Activated naive CD4-positive, alpha-beta T cell (primary cell): Measurements from ENCODE around the gene MEGF10.

Source experiments
- DNase-seq, 4 experiments: peaks; one replicate each; lab custom pipeline; 2025; lab: John Stamatoyannopoulos, UW

MEGF10 gene

DNA sequence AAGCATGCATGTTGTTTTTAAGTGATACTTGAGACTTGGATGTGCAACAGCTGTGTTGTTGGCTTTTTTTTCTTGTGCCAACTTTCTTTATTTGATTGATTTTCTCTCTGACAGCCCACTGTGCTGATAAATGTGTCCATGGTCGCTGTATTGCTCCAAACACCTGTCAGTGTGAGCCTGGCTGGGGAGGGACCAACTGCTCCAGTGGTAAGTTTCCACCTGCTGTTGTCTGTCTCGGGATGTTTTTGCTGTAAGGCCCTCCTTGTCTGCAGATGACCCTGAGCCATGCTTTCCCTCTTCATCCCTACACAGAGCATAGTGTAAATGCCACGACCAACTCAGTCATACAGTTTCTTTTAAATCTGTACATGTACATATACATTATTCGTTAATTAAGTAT, 79.2 kb downstream of the MEGF10 start:
- DNase-seq: no peak

DNA sequence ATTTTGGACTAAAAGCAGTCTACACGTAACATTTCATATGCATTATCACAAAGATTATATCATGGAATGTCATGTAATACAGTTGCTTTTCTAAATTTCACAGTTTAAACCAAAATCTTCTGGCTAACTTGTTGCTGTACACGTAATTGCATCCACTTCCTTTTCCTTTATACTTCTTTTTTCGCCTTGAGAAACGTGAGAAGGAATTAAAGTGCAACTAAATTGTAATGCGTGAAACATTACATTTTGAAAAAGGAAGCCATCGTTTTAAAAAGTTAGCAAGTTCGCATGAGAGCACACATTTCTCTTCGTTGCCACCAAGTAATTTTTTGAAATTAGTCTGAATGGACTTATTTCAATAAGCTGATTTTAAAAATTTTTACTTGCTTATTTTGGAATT, 80.0 kb downstream of the MEGF10 start:
- DNase-seq: no peak

DNA sequence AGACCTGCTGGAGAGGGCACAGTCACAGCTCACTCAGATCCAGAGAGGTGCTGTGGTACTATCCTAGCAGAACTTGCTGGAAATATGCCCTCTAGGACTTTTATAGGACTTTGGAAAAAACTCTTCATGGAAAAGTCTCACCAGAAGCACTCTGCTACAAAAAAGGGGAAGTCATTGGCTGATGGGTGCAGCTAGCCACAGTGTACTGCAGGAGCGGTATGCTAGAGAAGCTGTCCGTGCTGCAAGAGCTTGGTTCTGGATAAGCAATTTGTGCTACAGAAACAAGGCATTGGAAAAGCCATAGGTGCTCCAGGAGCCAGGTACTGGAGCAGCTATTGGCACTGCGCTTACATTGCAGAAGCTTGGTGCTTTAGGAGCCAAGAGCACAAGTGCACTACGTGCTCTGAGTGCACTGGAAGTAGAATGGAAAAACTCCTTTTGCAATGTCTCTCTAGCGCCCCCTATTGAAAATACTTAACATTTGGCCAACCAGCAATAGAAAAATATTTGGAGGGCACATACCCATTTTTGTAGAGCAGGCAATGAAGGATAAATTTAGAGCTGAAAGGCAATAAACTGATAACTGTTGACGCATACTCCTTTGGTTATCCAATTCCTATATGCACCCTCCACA, 83.4 kb downstream of the MEGF10 start:
- no peak for DNase-seq

DNA sequence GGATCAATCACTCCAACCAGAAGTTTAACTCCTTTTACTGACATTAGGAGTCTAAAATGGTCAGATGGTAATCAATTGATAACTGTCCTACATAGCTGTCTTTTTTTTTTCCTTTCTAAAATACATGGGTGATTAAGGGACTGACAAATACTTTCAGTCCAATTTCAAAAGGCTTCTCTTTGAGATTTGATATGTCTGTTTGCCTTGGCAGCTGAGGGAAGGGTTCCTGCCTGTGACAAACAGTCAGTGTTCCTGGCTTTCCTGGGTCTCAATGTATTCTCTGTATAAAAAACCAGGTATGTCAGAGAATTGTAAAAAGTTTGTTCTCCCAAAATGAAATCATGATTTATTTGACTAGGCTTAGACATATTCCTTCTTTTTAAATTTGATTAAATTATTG, 84.5 kb downstream of the MEGF10 start:
- no peak for DNase-seq

DNA sequence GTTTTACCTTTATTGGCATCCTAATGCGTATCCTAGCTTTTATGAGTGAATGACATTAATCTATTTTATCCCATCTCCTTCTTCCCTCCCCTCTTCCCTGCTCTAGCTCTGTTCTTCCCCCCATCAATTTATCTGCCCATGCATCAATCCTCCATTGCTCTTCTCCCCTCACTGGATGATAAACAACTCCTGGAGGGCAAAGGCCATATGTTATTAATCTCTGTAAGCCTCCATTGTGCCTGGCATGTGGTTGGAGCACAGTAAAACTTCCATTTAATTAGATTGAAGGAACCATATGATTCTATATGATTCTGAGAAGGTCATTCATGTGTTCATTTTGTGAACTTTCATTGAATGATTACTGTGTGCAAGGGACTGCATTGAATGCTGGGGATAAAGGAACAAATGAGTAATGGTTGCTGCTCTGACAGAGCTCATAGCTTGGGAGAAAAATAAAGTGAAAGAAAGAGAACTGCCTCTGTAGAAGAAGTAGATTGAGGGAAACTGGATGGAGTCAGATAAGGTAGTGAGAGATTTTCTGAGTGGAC, 85.0 kb downstream of the MEGF10 start:
- no peak for DNase-seq

DNA sequence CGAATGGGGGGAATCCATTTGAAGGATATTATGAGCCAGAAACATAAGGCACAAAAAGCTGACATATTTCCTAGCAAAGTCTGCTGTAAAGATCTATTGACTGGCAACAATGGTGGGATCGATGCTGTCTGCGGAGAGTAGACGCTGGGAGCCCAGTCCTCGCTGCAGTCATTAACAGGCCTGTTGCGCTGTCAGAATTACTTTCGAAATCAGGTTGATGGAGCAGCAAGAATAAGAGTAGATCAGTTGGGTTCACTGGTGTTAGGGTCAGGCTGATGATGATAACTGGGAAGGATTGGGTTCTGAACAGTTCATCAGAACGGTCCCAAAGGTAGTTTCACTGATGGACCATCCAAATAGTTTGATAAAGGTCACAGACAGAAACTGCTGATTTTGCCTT, 87.1 kb downstream of the MEGF10 start:
- no peak for DNase-seq

DNA sequence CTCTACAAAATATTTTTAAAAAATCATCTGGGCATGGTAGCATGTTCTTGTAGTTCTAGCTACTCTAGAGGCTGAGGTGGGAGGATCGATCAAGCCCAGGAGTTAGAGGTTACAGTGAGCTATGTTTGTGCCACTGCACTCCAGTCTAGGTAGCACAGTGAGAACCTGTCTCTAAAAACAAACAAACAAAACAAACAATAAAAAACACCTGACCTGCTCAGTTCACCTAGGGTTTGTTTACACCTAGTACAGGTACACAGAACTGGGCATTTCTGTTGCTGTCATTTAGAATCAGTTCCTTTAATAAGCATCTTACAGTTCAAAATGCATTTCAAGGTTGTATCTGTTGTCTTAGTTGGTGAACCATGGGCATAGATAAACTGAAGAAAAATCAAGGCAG, 95.3 kb downstream of the MEGF10 start:
- no peak for DNase-seq

DNA sequence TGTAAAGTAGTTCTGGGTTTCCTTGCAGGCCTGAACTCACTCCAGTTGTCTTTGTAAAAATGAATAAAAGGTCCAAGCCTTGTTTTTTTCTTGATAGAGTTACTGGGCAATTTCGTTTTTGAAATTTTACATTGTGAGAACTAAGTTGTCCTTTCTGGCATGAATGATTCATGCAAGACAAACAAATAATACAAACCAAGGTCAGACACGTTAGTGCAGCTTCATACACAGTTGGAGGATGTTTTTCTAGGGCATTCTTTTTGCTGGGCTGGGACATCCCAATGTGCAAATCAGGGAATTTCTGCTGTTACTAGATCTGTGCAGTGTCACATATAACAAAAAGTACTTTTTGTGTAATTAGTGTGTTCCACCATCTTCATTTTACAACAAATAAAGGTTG, 96.0 kb downstream of the MEGF10 start:
- no peak for DNase-seq

DNA sequence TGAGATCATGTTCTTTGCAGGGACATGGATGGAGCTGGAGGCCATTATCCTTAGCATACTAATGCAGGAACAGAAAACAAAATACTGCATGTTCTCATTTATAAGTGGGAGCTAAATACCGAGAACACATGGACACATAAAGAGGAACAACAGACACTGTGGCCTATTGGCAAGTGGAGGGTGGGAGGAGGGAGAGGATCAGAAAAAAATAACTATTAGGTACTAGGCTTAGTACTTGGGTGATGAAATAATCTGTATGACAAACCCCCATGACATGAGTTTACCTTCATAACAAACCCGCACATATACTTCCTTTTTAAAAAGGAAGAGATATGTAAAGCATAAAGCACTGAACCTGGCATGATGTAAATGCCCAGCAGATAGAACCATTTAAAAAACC, 99.0 kb downstream of the MEGF10 start:
- no peak for DNase-seq

DNA sequence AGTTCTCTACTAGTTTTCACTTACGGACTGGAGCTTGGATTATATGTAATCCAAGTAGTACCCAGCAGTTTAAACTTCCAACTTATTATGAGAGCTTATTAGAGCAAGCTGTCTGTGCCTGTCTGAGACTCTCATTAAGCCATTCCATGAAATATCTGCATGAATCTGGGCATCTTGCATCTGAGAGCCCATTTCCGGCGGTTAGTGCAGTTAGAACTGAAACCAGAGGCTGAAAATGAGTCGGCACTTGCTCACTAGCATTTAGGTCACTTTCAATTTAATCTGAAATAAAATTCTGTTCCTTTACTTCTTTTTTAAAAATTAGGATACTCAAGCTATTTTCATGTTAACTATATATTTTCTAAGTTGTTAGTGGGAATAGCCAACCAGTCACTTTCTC, 102.2 kb downstream of the MEGF10 start:
- DNase-seq: no peak

DNA sequence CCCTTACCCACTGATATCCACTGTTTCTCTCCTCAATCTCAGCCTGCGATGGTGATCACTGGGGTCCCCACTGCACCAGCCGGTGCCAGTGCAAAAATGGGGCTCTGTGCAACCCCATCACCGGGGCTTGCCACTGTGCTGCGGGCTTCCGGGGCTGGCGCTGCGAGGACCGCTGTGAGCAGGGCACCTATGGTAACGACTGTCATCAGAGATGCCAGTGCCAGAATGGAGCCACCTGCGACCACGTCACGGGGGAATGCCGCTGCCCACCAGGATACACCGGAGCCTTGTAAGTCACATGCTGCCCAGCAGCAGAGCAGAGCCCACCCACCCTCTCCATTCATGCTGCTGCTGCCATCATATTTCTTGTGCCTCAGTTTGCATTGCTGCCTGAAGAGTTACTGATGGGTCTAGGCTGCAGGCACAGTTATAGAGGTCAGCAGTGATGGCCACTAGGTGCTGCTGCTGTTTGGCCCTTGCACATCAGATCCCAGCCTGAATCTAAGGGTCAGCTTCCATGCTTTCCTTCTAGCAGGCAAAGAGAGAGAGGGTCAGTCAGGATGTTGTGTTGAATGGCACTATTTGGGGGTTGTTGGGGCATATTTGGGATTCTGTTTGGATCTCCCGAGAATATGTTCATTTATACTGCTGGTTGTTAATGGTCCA, 106.0 kb downstream of the MEGF10 start:
- DNase-seq: no peak

DNA sequence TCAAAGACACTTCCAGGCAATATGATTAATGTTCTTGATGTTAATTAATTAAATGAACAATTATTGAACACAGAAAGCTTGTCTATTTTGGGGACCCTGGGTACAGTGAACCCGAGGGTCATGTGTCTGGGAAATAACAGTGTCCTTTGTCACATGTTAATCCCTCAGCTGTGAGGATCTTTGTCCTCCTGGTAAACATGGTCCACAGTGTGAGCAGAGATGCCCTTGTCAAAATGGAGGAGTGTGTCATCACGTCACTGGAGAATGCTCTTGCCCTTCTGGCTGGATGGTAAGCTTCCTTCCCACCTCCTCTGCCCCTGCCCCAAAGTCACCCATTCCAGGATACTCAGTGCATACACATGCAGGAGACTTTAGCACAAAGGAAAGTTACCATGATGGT, 107.9 kb downstream of the MEGF10 start:
- no peak for DNase-seq

DNA sequence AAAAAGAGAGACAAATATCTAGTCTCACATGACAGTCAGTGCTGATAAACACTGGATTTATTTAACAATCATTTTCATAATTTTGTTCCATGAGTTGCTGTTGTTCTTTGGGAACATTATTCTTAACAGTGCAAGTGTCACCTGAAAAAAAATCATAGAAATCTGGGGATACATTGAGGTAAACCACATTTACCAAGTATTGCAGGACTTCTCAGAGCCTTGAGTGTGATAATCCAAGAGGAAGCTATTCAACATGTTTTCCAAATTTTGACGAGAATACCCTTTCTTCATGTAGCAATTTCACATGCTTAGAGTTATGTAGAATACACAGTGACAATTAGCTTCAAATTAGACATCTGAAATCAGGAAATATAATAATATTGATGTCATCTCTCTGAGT, 108.5 kb downstream of the MEGF10 start:
- no peak for DNase-seq

DNA sequence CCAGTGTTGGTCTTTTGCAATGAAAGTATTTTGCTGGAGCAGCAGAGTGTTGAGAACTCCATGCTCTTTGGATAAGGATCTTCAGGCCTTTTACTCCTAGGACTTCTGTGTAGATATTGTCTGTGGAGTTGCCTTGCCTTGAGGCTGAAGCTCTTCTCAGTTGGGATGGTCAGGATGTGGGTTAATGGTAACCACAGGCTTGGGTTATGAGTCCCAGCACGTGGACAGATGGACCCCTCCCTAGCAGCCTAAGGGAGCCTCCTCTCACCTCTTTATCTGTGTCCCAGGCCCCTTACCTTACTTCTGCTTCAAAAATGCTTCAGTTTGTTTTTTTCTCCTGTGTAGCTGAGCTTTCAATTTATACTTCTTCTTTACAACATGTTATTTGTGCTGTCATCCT, 109.9 kb downstream of the MEGF10 start:
- DNase-seq: no peak

DNA sequence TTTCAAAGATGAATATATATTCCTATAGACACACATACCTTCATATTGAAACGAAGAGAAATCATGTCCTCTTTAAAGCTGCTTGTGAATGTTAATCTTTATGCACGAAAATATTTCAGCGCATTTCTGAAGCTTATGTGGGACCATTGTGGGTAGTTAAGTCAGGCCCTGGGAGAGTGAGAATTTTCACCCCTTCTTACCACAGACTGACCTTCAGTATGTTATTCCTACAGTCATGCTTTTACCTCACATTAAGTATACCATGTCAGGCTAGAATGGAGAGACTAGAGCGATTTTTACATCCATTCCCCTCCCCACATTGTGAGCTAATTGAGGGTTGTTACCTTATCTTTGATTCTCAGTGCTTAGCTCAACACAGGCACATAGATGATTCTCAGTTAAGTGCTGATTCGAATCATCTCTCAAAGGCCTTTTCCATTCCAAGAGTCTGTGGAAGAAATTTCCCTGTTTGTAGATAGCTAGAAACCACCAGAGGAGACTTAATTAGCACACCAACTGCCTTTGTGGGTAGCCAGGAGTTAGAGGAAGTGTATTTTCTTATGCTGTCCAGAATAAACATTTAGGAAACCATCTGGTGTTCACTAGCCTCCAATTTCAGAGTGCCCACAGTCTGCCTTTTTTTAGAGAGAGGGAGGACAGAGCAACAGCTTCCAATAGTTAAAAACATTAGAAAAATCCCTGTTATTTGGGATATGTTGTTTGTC, 110.5 kb downstream of the MEGF10 start:
- DNase-seq: no peak

DNA sequence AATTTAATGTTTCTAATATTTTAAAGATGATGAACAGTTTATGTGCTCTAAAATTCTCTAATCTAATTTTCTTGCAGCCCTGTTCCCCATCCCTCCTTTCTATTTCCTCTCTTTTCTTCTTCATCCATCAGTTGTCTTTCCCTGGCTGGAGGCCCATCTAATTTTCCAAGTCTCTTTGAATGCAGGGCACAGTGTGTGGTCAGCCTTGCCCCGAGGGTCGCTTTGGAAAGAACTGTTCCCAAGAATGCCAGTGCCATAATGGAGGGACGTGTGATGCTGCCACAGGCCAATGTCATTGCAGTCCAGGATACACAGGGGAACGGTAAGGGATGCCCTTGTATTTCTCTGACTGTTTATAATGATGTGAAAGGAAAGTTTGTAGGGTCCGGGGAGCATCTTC, 111.8 kb downstream of the MEGF10 start:
- no peak for DNase-seq

DNA sequence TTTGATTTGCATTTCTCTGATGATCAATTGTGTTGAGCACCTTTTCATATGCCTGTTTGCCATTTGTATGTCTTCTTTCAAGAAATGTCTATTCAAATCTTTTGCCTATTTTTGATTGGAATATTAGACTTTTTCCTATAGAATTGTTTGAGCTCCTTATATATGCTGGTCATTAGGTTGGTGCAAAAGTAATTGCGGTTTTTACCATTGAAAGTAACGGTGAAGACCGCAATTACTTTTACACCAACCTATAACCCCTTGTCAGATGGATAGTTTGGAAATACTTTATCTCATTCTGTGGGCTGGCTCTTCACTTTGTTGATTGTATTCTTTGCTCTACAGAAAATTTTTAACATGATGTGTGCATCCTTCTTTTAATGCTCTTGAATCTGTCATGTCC, 113.6 kb downstream of the MEGF10 start:
- DNase-seq: no peak

DNA sequence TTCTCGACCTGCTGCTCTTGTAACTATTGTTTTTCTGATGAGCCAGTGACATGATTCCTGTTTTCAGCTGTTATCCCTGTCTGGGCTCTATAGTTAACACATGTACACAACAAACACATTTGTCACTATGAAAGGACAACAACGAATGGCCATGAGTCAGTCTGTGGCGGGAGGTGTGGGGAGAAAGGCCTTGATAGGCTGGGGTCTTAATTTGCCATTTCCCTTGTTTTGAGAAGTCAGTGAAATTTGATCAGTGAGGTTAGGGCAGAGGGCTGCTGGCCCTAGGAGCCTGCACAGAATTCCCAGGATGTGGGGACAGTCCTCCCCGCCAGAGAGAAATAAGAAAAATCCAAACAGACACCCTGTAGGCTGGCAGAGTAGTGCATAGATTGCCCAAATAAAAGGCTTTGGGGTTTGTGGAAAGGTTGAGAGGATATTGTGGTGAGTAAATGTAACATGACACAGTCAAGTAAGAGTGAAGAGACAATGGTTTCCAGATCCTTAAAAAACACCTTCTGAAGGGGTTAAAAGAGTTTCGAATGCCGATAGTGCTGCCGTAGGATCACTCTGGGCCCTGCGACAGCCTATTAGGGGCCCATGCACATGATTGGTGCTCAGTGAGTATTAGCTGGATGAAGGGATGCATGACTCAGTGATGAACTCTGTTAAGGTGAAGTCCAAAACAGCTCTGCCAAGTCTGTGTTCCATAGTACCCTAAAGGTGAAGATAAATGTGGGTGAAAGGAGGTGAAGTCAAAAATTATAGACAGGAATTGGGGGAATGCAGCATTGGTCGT, 115.9 kb downstream of the MEGF10 start:
- DNase-seq: no peak

DNA sequence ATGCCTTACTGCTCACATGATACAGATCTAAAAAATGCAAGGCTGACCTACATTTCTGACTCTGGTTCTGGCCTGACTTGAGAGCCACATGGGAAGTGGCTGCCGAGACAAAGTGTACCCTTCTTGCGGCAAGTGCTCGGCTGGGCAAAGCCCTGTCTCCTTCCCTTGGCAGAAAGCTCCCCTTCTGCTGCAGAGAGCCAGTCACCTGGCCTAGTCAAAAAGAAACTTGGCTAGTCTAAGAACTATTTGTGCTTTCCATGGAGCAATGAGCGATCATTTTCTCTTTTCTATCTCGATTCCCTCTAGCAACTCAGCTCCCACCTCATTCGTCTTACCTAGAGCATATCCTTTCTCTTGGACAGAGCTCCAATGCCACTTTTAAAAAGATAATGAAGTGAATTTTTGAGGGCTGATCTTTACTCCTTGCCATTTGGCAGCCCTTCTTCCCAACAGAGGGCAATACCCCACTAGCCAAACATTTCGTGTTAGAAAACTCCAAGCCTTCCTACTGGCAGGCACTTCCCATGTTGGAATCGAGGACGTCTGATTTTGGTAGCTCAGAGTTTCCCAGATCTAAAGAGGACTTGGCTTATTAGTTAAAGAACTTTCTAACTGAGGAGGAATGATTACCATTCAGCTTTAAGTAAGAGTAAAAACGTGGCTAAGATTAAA, 118.8 kb downstream of the MEGF10 start:
- no peak for DNase-seq

DNA sequence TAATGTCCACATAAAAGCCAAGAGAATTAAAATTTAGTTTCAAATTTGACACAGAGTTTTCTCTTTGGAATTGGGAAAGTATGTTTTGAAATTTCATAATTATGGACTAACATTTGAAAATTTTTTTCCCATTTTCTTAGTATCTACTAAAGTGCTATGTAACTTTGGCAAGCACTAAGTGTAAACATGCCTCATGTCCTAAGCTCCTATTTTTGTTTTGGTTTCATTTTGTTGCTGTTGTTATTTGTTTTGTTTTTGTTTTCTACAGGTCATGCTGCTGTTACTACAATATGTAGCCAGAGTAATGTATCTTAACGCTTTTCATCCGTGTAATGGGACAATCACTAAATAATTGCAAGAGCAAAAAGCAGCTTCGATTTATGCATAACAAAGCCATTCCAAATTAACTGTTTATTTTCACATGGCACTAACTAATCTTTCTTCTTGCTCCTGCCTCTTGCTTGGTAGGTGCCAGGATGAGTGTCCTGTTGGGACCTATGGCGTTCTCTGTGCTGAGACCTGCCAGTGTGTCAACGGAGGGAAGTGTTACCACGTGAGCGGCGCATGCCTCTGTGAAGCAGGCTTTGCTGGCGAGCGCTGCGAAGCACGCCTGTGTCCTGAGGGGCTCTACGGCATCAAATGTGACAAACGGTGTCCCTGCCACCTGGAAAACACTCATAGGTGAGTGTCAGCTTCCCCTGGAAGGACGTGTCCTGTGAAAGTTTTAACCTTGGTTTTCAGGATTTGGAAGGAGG, 119.5 kb downstream of the MEGF10 start:
- DNase-seq: no peak

DNA sequence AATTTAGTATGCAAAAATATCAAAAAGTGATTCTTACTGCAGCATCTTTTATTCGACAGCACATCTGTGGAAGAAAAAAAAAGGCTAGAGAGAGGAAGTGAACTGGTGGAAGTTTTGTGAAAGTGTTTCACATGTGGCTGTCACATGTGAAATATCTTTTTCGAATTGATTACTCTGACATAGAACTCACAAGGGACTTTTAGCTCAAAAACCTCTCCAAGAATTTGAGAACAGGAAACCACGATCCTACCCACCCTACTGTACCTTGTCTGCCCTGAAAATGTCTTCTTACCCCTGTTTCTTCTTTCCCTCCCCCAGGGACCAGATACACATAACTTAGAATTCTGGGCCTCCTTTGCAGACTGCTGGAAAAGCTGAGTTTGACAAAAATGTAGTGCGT, 120.4 kb downstream of the MEGF10 start:
- no peak for DNase-seq
